ENCODE results near the gene HEYL.

- TF ChIP-seq CTCF (IDR thresholded peaks at IDR 0.05) (no peak), POLR2A (IDR thresholded peaks at IDR 0.05) (no peak)
These were observed 11.0 kb upstream of the HEYL start for GRCh38 chr1:39650431-39650830.
